ENCODE measurements around the gene PHF12. TPM values are rescaled to one million over a fixed set of nuclear protein-coding genes. Genes with fewer than 3 reads are reported as not detected.

The PHF12 gene
- total and polyA plus RNA-seq, 10 of the 15 experiments (the other 5 are each of a cell fraction or from before 2014, with no cell fraction given): 1.3 to 43.9 (median 19.2) TPM

DNA sequence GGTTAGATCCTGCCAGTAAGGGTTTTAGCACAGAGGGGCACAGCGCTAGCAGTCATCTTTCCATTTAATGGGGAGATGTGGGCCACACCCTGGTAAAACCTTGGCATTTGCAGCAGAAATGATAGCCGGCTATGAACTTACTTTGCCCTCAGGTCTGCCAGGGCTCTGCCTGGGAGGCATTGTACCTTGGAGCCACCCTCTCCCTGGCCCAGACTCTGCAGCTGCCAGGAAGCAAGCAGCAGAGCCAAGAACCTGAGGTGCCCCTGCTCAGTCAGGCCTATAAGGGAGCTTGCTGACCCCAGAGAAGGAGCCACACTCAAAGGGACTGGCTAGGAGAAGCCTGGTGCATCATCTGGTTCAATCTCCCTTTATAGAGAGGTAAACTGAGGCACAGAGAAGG is 23.7 kb upstream of the PHF12 start:
- POLR2A ChIA-PET: no interaction called here
- no peak for FAIRE-seq
- H3K36me3 ChIP-seq (ENCODE audit: control insufficient read depth in 2 of 2, insufficient read depth in 2 of 2, low read length in 1 of 2): no peaks in the 10 kb centered on the region
- TF ChIP-seq ETV6 (conservative IDR thresholded peaks at IDR 0.05 in 1 of 2, IDR thresholded peaks at IDR 0.05 in 1 of 2; ENCODE audit: borderline replicate concordance in 1 of 2, low read depth in 1 of 2) (no peak), BCL11A (IDR thresholded peaks at IDR 0.05; ENCODE audit: low read depth, low read length) (no peak), YY1 (IDR thresholded peaks at IDR 0.05; ENCODE audit: low read depth, low read length) (no peak), NFIC (IDR thresholded peaks at IDR 0.05; ENCODE audit: low read depth, low read length) (no peak), ZNF24 (IDR thresholded peaks at IDR 0.05) (no peak)
- TF ChIP-seq, protein P1, sequence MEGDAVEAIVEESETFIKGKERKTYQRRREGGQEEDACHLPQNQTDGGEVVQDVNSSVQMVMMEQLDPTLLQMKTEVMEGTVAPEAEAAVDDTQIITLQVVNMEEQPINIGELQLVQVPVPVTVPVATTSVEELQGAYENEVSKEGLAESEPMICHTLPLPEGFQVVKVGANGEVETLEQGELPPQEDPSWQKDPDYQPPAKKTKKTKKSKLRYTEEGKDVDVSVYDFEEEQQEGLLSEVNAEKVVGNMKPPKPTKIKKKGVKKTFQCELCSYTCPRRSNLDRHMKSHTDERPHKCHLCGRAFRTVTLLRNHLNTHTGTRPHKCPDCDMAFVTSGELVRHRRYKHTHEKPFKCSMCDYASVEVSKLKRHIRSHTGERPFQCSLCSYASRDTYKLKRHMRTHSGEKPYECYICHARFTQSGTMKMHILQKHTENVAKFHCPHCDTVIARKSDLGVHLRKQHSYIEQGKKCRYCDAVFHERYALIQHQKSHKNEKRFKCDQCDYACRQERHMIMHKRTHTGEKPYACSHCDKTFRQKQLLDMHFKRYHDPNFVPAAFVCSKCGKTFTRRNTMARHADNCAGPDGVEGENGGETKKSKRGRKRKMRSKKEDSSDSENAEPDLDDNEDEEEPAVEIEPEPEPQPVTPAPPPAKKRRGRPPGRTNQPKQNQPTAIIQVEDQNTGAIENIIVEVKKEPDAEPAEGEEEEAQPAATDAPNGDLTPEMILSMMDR (IDR thresholded peaks at IDR 0.05 in 2 of 3, conservative IDR thresholded peaks at IDR 0.05 in 1 of 3; ENCODE audit: control insufficient read depth in 2 of 3, extremely low read depth in 1 of 3, insufficient read depth in 1 of 3, low read depth in 3 of 3, low read length in 3 of 3): no peak
- H4K20me1 ChIP-seq (ENCODE audit: control insufficient read depth, insufficient read depth): no peaks in the 10 kb centered on the region
- BruUV-seq (replicated peaks): no TSS peak
- H3K4me2 ChIP-seq (ENCODE audit: control insufficient read depth, insufficient read depth): no peak overlapping the region
- H2AFZ ChIP-seq (ENCODE audit: control insufficient read depth, low read depth, low read length): no peak overlapping the region
- WGBS (ENCODE audit: insufficient coverage, insufficient replicate concordance, low lambda C conversion rate, missing lambda C conversion rate): 37% methylated on average over 2 of the region's 2 CpGs
- no peak overlapping the region for H3K9ac ChIP-seq (ENCODE audit: control insufficient read depth, insufficient read depth, low read length)
- no peak for DNase-seq (ENCODE audit: low read depth, low spot score)
- RAD21 ChIA-PET (ENCODE audit: unreplicated experiment): no interaction called here
- SMC1A ChIA-PET (ENCODE audit: uncharacterized antibody, unreplicated experiment): no interaction called here
- in situ Hi-C loops (cut with MboI): no loop called here
- no peaks in the 10 kb centered on the region for H3K4me1 ChIP-seq (ENCODE audit: control insufficient read depth, insufficient read depth, low read length)
- ATAC-seq: no peak
- no peaks in the 10 kb centered on the region for H3K79me2 ChIP-seq (ENCODE audit: control insufficient read depth, insufficient read depth, low read length)
- intact Hi-C loops (cut with micrococcal nuclease; ENCODE audit: unreplicated experiment): loop anchor here (10.0 kb wide), 1 partner anchor 80 kb away; no protein-coding TSS in a partner anchor
- H3K9me3 ChIP-seq (replicated peaks; ENCODE audit: control insufficient read depth, insufficient read depth, low read length): no peaks in the 10 kb centered on the region
- no peak overlapping the region for H3K4me3 ChIP-seq
- no peak overlapping the region for H3K27ac ChIP-seq (ENCODE audit: control insufficient read depth, insufficient read depth)
- CTCF ChIA-PET: interaction anchor here (3.5 kb wide), 1 partner anchor 10 kb away, joined by 20 read pairs; no protein-coding TSS in a partner anchor
- no peaks in the 10 kb centered on the region; a peak in 1 of 4 replicates for H3K27me3 ChIP-seq (replicated peaks in 1 of 2; ENCODE audit: control insufficient read depth in 2 of 2, insufficient read depth in 2 of 2, low read length in 1 of 2)

Data from GM12878 (cell line).